Gastrocnemius medialis (tissue), 4 donors: ENCODE measurements around the gene DDAH1. TPM values are rescaled to one million over a fixed set of nuclear protein-coding genes. Genes with fewer than 3 reads are reported as not detected.

Source experiments
- ATAC-seq, 2 donors: fragments of 150-250 bp; one replicate each; pipeline ENCODE4 v1.9.1; 2016
- DNase-seq, 2 donors: peaks; one replicate each; pipeline ENCODE4 v3.0.0-alpha.2; 2019
- H3K27ac ChIP-seq, 4 donors: fragments of 200-600 bp; sonication (generic); 1 replicate in 1 of 4; 2 replicates in 3 of 4; pipeline ENCODE4 v1.5.1; 2016 to 2018; ENCODE audit warnings: mild to moderate bottlenecking in 2 of 4, moderate library complexity in 1 of 4
- H3K27me3 ChIP-seq, 3 donors: fragments of 200-600 bp; sonication (generic) in 2 of 3; 1 replicate in 1 of 3; 2 replicates in 2 of 3; pipeline versions ENCODE4 v1.5.1 to v1.6.0; 2016 to 2019; ENCODE audit warnings: mild to moderate bottlenecking in 1 of 3, moderate library complexity in 1 of 3
- H3K36me3 ChIP-seq, 2 donors: fragments of 200-600 bp; sonication (generic) in 1 of 2; one replicate each; pipeline ENCODE4 v1.5.1; 2017 to 2018
- H3K4me1 ChIP-seq, 2 donors: fragments of 200-600 bp; sonication (generic) in 1 of 2; one replicate each; pipeline ENCODE4 v1.5.1; 2016 to 2017; ENCODE audit warnings: mild to moderate bottlenecking in 2 of 2
- H3K4me3 ChIP-seq, 4 donors: fragments of 200-600 bp; sonication (generic) in 3 of 4; 1 replicate in 1 of 4; 2 replicates in 3 of 4; pipeline ENCODE4 v1.5.1; 2016 to 2019; ENCODE audit warnings: mild to moderate bottlenecking in 2 of 4
- H3K9me3 ChIP-seq, 3 donors: fragments of 200-600 bp; sonication (generic) in 2 of 3; 1 replicate in 1 of 3; 2 replicates in 2 of 3; pipeline ENCODE4 v1.5.1; 2016 to 2019
- POLR2A ChIP-seq, 2 donors: fragments of 450-650 bp; IDR thresholded peaks; one replicate each; pipeline ENCODE4 v1.6.1; 2017; ENCODE audit warnings: antibody characterized with exemption in 2 of 2, mild to moderate bottlenecking in 2 of 2, moderate library complexity in 2 of 2
- in situ Hi-C, 4 donors: fragments of 200-750 bp; cut with MboI; loops; one replicate each; pipeline versions ENCODE4 v1.15.0 to v1.8.0; 2017; ENCODE audit warnings: low sequenced_read_pairs in 4 of 4
- intact Hi-C: fragments of 100-400 bp; cut with DNase I; formaldehyde crosslinking; loops from one replicate; pipeline ENCODE4 v1.15.1; 2023; ENCODE audit warnings: low total_unique reads
- total RNA-seq, 4 donors: library from RNA; depleted of rRNA; stranded (reverse); fragments of >200 nt; gene quantifications; one replicate each; pipeline versions ENCODE4 v1.1.0 to v1.2.3, GENCODE V29; 2016
- TF ChIP-seq, protein P1 (sequence below), 5 experiments: fragments of 450-650 bp in 3 of 5; fragments of 200-600 bp in 2 of 5; sonication (generic) in 2 of 5; IDR thresholded peaks in 4 of 5; conservative IDR thresholded peaks in 1 of 5; 1 replicate in 4 of 5; 2 replicates in 1 of 5; pipeline ENCODE4 v1.5.1; 2016 to 2019; ENCODE audit warnings: antibody characterized with exemption in 5 of 5, mild to moderate bottlenecking in 3 of 5, moderate library complexity in 3 of 5

Gene DDAH1
- total RNA-seq, 4 donors from 2014 or later: 5.9 to 28.7 (median 13.2) TPM

DNA sequence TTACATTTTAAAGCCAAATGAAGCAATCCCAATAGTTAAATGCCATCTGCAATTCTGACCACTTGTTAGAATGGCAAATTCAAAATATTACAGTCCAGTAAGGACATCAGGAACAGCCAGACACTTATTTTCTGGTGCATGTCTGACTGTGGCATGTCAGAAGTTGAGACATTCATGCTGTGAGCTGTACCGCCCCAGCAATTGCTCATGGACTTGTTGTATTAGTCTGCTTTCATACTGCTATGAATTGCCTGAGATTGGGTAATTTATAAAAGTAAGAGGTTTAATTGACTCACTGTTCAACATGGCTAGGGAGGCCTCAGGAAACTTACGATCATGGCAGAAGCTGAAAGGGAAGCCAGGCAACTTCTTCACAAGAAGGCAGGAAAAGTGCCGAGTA is 19.1 kb downstream of the DDAH1 start:
- Histone ChIP-seq H3K9me3 (no peaks in the 10 kb centered on the region), H3K36me3 (no peaks in the 10 kb centered on the region), H3K27ac (no peak overlapping the region), H3K27me3 (no peaks in the 10 kb centered on the region), H3K4me3 (no peak overlapping the region), H3K4me1 (peaks cover 24 to 41% of the 10 kb centered on the region in 2 donors)
- in situ Hi-C loops: no loop called here
- DNase-seq (no peak), ATAC-seq (no peak)
- TF ChIP-seq POLR2A (IDR thresholded peaks at IDR 0.05): no peak
- TF ChIP-seq, protein P1, sequence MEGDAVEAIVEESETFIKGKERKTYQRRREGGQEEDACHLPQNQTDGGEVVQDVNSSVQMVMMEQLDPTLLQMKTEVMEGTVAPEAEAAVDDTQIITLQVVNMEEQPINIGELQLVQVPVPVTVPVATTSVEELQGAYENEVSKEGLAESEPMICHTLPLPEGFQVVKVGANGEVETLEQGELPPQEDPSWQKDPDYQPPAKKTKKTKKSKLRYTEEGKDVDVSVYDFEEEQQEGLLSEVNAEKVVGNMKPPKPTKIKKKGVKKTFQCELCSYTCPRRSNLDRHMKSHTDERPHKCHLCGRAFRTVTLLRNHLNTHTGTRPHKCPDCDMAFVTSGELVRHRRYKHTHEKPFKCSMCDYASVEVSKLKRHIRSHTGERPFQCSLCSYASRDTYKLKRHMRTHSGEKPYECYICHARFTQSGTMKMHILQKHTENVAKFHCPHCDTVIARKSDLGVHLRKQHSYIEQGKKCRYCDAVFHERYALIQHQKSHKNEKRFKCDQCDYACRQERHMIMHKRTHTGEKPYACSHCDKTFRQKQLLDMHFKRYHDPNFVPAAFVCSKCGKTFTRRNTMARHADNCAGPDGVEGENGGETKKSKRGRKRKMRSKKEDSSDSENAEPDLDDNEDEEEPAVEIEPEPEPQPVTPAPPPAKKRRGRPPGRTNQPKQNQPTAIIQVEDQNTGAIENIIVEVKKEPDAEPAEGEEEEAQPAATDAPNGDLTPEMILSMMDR (IDR thresholded peaks at IDR 0.05 in 4 of 5, conservative IDR thresholded peaks at IDR 0.05 in 1 of 5): no peak
- intact Hi-C loops: no loop called here

GRCh38 chr1:85444381-85444780 is 20.6 kb downstream of the DDAH1 start:
- H3K36me3 ChIP-seq: no peaks in the 10 kb centered on the region

GRCh38 chr1:85440612-85441011 is 24.3 kb downstream of the DDAH1 start:
- DNase-seq: no peak
- in situ Hi-C loops: no loop called here
- intact Hi-C loops: no loop called here
- TF ChIP-seq POLR2A (IDR thresholded peaks at IDR 0.05): no peak
- Histone ChIP-seq H3K27ac (no peak overlapping the region), H3K4me1 (peaks cover 10 to 12% of the 10 kb centered on the region in 2 donors), H3K4me3 (no peak overlapping the region), H3K27me3 (no peaks in the 10 kb centered on the region), H3K36me3 (no peaks in the 10 kb centered on the region), H3K9me3 (no peaks in the 10 kb centered on the region)
- no peak for ATAC-seq

More at GRCh38 chr1:85444381-85444780, 20.6 kb downstream of the DDAH1 start:
- no peaks in the 10 kb centered on the region for H3K27me3 ChIP-seq
- H3K9me3 ChIP-seq: no peaks in the 10 kb centered on the region
- DNase-seq (no peak), ATAC-seq (no peak)
- no peak for TF ChIP-seq POLR2A (IDR thresholded peaks at IDR 0.05)
- TF ChIP-seq, protein P1 (IDR thresholded peaks at IDR 0.05 in 4 of 5, conservative IDR thresholded peaks at IDR 0.05 in 1 of 5): no peak
- no peak overlapping the region for H3K4me3 ChIP-seq
- in situ Hi-C loops: no loop called here
- H3K4me1 ChIP-seq: peaks cover 27 to 32% of the 10 kb centered on the region in 2 donors
- intact Hi-C loops: no loop called here
- no peak overlapping the region for H3K27ac ChIP-seq

GRCh38 chr1:85438353-85438752 is 26.6 kb downstream of the DDAH1 start:
- TF ChIP-seq, protein P1 (IDR thresholded peaks at IDR 0.05 in 4 of 5, conservative IDR thresholded peaks at IDR 0.05 in 1 of 5): no peak
- no peak for TF ChIP-seq POLR2A (IDR thresholded peaks at IDR 0.05)
- Histone ChIP-seq H3K36me3 (no peaks in the 10 kb centered on the region), H3K9me3 (no peaks in the 10 kb centered on the region), H3K4me3 (no peak overlapping the region), H3K27me3 (no peaks in the 10 kb centered on the region), H3K4me1 (peaks cover 10 to 12% of the 10 kb centered on the region in 2 donors), H3K27ac (no peak overlapping the region)
- intact Hi-C loops: no loop called here
- DNase-seq: no peak
- ATAC-seq: no peak
- in situ Hi-C loops: no loop called here

- intact Hi-C loops: no loop called here
- no peak overlapping the region for H3K4me3 ChIP-seq
These were observed 27.8 kb downstream of the DDAH1 start for GRCh38 chr1:85437139-85437538.

More at GRCh38 chr1:85437139-85437538, 27.8 kb downstream of the DDAH1 start:
- in situ Hi-C loops: no loop called here
- H3K27ac ChIP-seq: no peak overlapping the region
- H3K36me3 ChIP-seq: no peaks in the 10 kb centered on the region
- no peak for ATAC-seq
- peaks cover 10 to 12% of the 10 kb centered on the region in 2 donors for H3K4me1 ChIP-seq
- no peaks in the 10 kb centered on the region for H3K9me3 ChIP-seq
- DNase-seq: no peak
- no peak for TF ChIP-seq POLR2A (IDR thresholded peaks at IDR 0.05)
- TF ChIP-seq, protein P1 (IDR thresholded peaks at IDR 0.05 in 4 of 5, conservative IDR thresholded peaks at IDR 0.05 in 1 of 5): no peak
- H3K27me3 ChIP-seq: no peaks in the 10 kb centered on the region
